HG03095 (cell line): ENCODE measurements around the gene OLFML2B.

Experiments used
- ATAC-seq: cut with Tn5 transposase; IDR thresholded peaks from one replicate; pipeline ENCODE4 v1.9.1; 2021; ENCODE audit warnings: moderate library complexity; ENCODE audit not compliant: unreplicated experiment

OLFML2B gene

GRCh38 chr1:162008799-162009198, 14.9 kb downstream of the OLFML2B start:
- no peak for ATAC-seq

GRCh38 chr1:162007466-162007865, 16.2 kb downstream of the OLFML2B start:
- ATAC-seq = no peak

- no peak for ATAC-seq
Measured at GRCh38 chr1:162006081-162006480, 17.6 kb downstream of the OLFML2B start.

- ATAC-seq = no peak
Measured at GRCh38 chr1:162004441-162004950, 19.2 kb downstream of the OLFML2B start.

GRCh38 chr1:162003830-162004215, 19.8 kb downstream of the OLFML2B start:
- no peak for ATAC-seq

GRCh38 chr1:162003061-162003829, 20.4 kb downstream of the OLFML2B start:
- ATAC-seq = no peak

GRCh38 chr1:162000053-162000420, 23.6 kb downstream of the OLFML2B start:
- no peak for ATAC-seq

GRCh38 chr1:161999301-162000052, 24.2 kb downstream of the OLFML2B start:
- ATAC-seq = no peak

- ATAC-seq = no peak
Measured at GRCh38 chr1:161998811-161999210, 24.9 kb downstream of the OLFML2B start.

- no peak for ATAC-seq
Measured at GRCh38 chr1:161997152-161997551, 26.5 kb downstream of the OLFML2B start.

GRCh38 chr1:161994175-161994668, 29.4 kb downstream of the OLFML2B start:
- ATAC-seq = no peak

- no peak for ATAC-seq
Measured at GRCh38 chr1:161993576-161993975, 30.1 kb downstream of the OLFML2B start.

GRCh38 chr1:161989786-161990185, 33.9 kb downstream of the OLFML2B start:
- ATAC-seq = no peak

GRCh38 chr1:161989108-161989507, 34.6 kb downstream of the OLFML2B start:
- ATAC-seq = no peak

- no peak for ATAC-seq
Measured at GRCh38 chr1:161988413-161988812, 35.3 kb downstream of the OLFML2B start.

GRCh38 chr1:161987872-161988271, 35.8 kb downstream of the OLFML2B start:
- no peak for ATAC-seq

GRCh38 chr1:161987303-161987702, 36.4 kb downstream of the OLFML2B start:
- no peak for ATAC-seq

- ATAC-seq = no peak
Measured at GRCh38 chr1:161986328-161986727, 37.3 kb downstream of the OLFML2B start.

- no peak for ATAC-seq
Measured at GRCh38 chr1:161985301-161985822, 38.3 kb downstream of the OLFML2B start.

- no peak for ATAC-seq
Measured at GRCh38 chr1:161983725-161984124, 39.9 kb downstream of the OLFML2B start.

GRCh38 chr1:161982917-161983316, 40.8 kb downstream of the OLFML2B start:
- no peak for ATAC-seq

- no peak for ATAC-seq
Measured at GRCh38 chr1:161982507-161982895, 41.2 kb downstream of the OLFML2B start.
